ENCODE measurements around the gene CUX1. TPM values are rescaled to one million over a fixed set of nuclear protein-coding genes. Genes with fewer than 3 reads are reported as not detected.

Gene CUX1
- total and polyA plus RNA-seq, 12 donors: 34.5 to 176 (median 145) TPM

DNA sequence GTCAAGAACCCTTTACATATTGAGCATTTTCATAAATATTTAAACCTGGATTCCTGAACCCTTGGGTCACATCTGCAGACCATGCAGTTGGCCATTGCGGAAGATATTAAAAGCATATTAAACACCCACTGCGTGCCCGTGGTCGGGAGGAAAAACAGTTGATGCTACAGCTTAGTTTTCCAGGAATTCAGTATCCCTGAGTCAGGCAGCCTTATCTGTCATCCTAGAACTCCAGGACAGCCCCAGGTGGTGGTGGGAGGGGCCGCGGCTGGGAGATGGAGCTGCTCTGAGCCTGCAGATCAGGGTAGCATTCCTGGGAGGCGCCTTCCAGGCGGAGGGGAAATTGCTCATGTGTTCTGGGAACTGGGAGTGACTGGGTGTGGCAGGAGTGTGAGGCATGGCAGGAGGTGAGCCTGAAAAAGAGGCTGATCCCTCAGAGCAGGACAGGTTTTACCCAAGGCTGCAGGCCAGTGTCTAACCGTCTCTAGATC, 246.3 kb downstream of the CUX1 start:
- Histone ChIP-seq H3K36me3 (peaks cover 0 to 4% (median 0%) of the 10 kb centered on the region in 9 donors), H3K4me1 (peaks cover 5 to 28% (median 23%) of the 10 kb centered on the region in 9 donors), H3K4me3 (no peak overlapping the region), H3K27ac (no peak overlapping the region), H3K27me3 (no peaks in the 10 kb centered on the region), H3K9me3 (no peaks in the 10 kb centered on the region)
- ATAC-seq: peak in 6 of 8 donors; percentile 11 to 49 (median 38)
- TF ChIP-seq, protein P1, sequence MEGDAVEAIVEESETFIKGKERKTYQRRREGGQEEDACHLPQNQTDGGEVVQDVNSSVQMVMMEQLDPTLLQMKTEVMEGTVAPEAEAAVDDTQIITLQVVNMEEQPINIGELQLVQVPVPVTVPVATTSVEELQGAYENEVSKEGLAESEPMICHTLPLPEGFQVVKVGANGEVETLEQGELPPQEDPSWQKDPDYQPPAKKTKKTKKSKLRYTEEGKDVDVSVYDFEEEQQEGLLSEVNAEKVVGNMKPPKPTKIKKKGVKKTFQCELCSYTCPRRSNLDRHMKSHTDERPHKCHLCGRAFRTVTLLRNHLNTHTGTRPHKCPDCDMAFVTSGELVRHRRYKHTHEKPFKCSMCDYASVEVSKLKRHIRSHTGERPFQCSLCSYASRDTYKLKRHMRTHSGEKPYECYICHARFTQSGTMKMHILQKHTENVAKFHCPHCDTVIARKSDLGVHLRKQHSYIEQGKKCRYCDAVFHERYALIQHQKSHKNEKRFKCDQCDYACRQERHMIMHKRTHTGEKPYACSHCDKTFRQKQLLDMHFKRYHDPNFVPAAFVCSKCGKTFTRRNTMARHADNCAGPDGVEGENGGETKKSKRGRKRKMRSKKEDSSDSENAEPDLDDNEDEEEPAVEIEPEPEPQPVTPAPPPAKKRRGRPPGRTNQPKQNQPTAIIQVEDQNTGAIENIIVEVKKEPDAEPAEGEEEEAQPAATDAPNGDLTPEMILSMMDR (IDR thresholded peaks at IDR 0.05): no peak
- intact Hi-C loops (cut with DNase I): no loop called here
- 48 to 52% methylated on average over 9 of the region's 9 CpGs for WGBS, 2 donors
- no peak for DNase-seq

DNA sequence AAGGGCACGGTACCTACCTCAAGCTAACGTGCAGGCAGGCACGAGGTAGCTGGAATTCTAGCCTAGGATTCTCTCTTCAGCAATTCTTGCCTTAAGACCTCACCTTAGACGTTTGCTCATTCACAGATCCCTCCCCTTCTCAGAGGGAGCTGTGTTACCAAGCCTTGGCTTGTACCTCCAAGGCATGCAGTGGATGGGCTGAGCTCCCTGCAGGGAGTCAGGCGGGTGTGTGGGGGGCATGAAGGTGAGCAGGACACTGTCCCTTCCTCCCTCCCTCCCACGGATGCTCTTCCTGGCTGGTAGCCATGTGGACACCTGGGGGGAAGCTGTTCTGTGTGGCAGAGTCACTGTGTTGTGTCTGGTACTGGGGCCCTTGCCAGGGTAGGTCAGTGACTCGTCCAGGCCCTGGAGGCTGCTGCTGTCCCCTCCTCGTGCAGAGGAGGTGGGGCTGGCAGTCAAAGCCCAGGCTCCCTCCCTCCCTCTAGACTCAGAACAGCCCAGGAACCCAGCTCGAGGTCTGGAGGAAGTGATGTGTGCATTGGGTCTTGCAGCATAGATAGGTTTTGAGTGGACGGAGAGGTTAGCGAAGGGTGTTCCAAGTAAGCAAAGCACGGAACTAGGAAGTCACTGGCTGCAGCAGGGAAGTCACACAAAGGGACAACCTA, 247.1 kb downstream of the CUX1 start:
- Histone ChIP-seq H3K36me3 (peaks cover 0 to 8% (median 0%) of the 10 kb centered on the region in 9 donors), H3K9me3 (no peaks in the 10 kb centered on the region), H3K27me3 (no peaks in the 10 kb centered on the region), H3K4me3 (no peak overlapping the region), H3K4me1 (peaks cover 5 to 33% (median 23%) of the 10 kb centered on the region in 9 donors), H3K27ac (peak overlapping the region in 5 of 10 donors; percentile 19 to 65 (median 30))
- intact Hi-C loops (cut with DNase I): no loop called here
- TF ChIP-seq, protein P1 (IDR thresholded peaks at IDR 0.05): no peak
- ATAC-seq (peak; percentile 54 to 89 (median 73)), DNase-seq (peak; percentile 31 to 37)
- WGBS, 2 donors: 40 to 43% methylated on average over 12 of the region's 12 CpGs

DNA sequence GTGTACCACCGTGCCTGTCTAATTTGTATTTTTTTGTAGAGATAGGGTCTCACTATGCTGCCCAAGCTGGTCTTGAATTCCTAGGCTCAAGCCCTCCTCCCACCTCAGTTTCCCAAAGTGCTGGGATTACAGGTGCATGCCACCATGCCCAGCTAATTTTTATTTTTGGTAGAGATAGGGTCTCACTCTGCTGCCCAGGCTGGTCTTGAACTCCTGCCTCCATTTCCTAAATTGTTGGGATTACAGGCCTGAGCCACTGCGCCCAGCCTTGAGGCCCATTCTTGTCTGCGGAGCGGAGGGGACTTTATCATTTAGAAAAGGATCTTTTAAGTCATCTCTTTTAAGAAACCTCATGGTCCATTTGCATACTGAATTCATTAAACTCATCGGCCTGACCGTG, 247.8 kb downstream of the CUX1 start:
- H3K27me3 ChIP-seq: no peaks in the 10 kb centered on the region
- intact Hi-C loops (cut with DNase I): no loop called here
- peaks cover 5 to 37% (median 23%) of the 10 kb centered on the region in 9 donors for H3K4me1 ChIP-seq
- TF ChIP-seq, protein P1 (IDR thresholded peaks at IDR 0.05): no peak
- no peak overlapping the region for H3K4me3 ChIP-seq
- H3K36me3 ChIP-seq: peaks cover 0 to 12% (median under 1%) of the 10 kb centered on the region in 9 donors
- DNase-seq (no peak), ATAC-seq (no peak)
- no peaks in the 10 kb centered on the region for H3K9me3 ChIP-seq
- 86 to 90% methylated on average over 6 of the region's 6 CpGs for WGBS, 2 donors
- peak overlapping the region in 3 of 10 donors; percentile 19 to 65 (median 58) for H3K27ac ChIP-seq

DNA sequence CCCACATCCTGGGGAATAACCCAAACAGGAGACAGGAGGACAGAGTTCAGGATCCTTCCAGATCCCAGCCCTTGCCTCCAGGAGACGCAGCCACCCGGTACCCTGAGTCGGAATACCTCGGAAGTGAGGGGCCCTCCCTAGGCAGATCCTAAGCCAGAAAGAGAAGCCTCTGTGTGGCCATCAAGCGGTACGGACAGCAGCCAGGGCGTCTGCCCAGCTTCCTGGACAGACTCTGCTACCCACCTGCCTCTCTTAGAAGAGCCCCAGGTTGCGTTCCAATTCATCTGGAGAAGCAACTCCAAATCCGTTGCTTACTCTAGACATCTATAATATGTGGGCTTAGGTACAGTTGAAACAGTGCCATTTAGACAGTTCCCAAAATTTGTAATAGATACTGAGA, 249.1 kb downstream of the CUX1 start:
- no peak for DNase-seq
- WGBS, 2 donors: 88 to 91% methylated on average over 9 of the region's 9 CpGs
- Histone ChIP-seq H3K27ac (no peak overlapping the region), H3K36me3 (peaks cover 0 to 25% (median 12%) of the 10 kb centered on the region in 9 donors), H3K4me3 (no peak overlapping the region), H3K9me3 (peaks cover 0 to 3% (median 0%) of the 10 kb centered on the region in 11 donors), H3K27me3 (no peaks in the 10 kb centered on the region), H3K4me1 (peaks cover 5 to 37% (median 23%) of the 10 kb centered on the region in 9 donors)
- ATAC-seq: no peak
- intact Hi-C loops (cut with DNase I): no loop called here
- TF ChIP-seq, protein P1 (IDR thresholded peaks at IDR 0.05): no peak

All from heart right ventricle (tissue), 16 donors.